NCI-H748 (cell line): Measurements from ENCODE around the gene ERBB4.

Experiments
- DNase-seq: peaks from one replicate; lab custom pipeline; 2025; ENCODE audit not compliant: unreplicated experiment; lab: John Stamatoyannopoulos, UW

ERBB4 gene

GRCh38 chr2:211860224-211860623 lies 678.4 kb downstream of the ERBB4 start:
- peak; percentile 85 for DNase-seq

GRCh38 chr2:211854832-211855231 lies 683.8 kb downstream of the ERBB4 start:
- no peak for DNase-seq

- DNase-seq = no peak
Measured at GRCh38 chr2:211846714-211847113, 691.9 kb downstream of the ERBB4 start.

GRCh38 chr2:211846036-211846400 lies 692.6 kb downstream of the ERBB4 start:
- DNase-seq = no peak

GRCh38 chr2:211845338-211846035 lies 693.1 kb downstream of the ERBB4 start:
- DNase-seq = no peak

- peak; percentile 29 for DNase-seq
Measured at GRCh38 chr2:211837706-211838105, 700.9 kb downstream of the ERBB4 start.

- DNase-seq = peak; percentile 14
Measured at GRCh38 chr2:211837206-211837605, 701.4 kb downstream of the ERBB4 start.

- peak; percentile 91 for DNase-seq
Measured at GRCh38 chr2:211836409-211836808, 702.2 kb downstream of the ERBB4 start.

GRCh38 chr2:211835695-211836094 lies 702.9 kb downstream of the ERBB4 start:
- DNase-seq = peak; percentile 63

GRCh38 chr2:211833582-211834279 lies 704.9 kb downstream of the ERBB4 start:
- DNase-seq = peak; percentile 34

- no peak for DNase-seq
Measured at GRCh38 chr2:211829725-211830124, 708.9 kb downstream of the ERBB4 start.

- DNase-seq = no peak
Measured at GRCh38 chr2:211823886-211824479, 714.6 kb downstream of the ERBB4 start.

GRCh38 chr2:211822686-211823335 lies 715.8 kb downstream of the ERBB4 start:
- DNase-seq = no peak

GRCh38 chr2:211816754-211817153 lies 721.8 kb downstream of the ERBB4 start:
- peak; percentile 95 for DNase-seq

GRCh38 chr2:211812587-211812986 lies 726.0 kb downstream of the ERBB4 start:
- DNase-seq = no peak

GRCh38 chr2:211802666-211803065 lies 735.9 kb downstream of the ERBB4 start:
- DNase-seq = peak; percentile 87

- DNase-seq = no peak
Measured at GRCh38 chr2:211800001-211800400, 738.6 kb downstream of the ERBB4 start.

- no peak for DNase-seq
Measured at GRCh38 chr2:211798868-211799267, 739.7 kb downstream of the ERBB4 start.

GRCh38 chr2:211793690-211794089 lies 744.9 kb downstream of the ERBB4 start:
- no peak for DNase-seq

GRCh38 chr2:211789982-211790381 lies 748.6 kb downstream of the ERBB4 start:
- DNase-seq = no peak

GRCh38 chr2:211766689-211767088 lies 771.9 kb downstream of the ERBB4 start:
- peak; percentile 99 for DNase-seq

- DNase-seq = no peak
Measured at GRCh38 chr2:211762479-211762878, 776.1 kb downstream of the ERBB4 start.
